DOHH2 (cell line): ENCODE measurements around the gene PRMT7.

Experiments
- CTCF ChIP-seq: fragments of 200-600 bp; sonication (generic); IDR thresholded peaks from one replicate; pipeline ENCODE4 v1.5.1; 2014; ENCODE audit warnings: antibody characterized with exemption, mild to moderate bottlenecking, low read depth, low read length; ENCODE audit not compliant: poor library complexity, severe bottlenecking
- EZH2phosphoT487 ChIP-seq: fragments of 200-600 bp; sonication (generic); IDR thresholded peaks from 2 replicates; pipeline ENCODE4 v1.6.1; 2017; ENCODE audit warnings: borderline replicate concordance, mild to moderate bottlenecking, antibody characterized with exemption, low read length, moderate library complexity, mixed read lengths

- TF ChIP-seq CTCF, result no peak
- no peak for TF ChIP-seq EZH2phosphoT487
Observed at GRCh38 chr16:68387301-68387700, 76.5 kb downstream of the PRMT7 start.
